PC-3 (cell line): ENCODE data around the gene GP1BA.

Experiments used
- CTCF ChIP-seq: fragments of 300-600 bp; sonication (generic); conservative IDR thresholded peaks from 2 replicates; pipeline ENCODE4 v1.5.1; 2017; ENCODE audit warnings: antibody characterized with exemption, low read depth, mild to moderate bottlenecking, low read length
- EZH2phosphoT487 ChIP-seq: fragments of 300-600 bp; sonication (generic); IDR thresholded peaks from 2 replicates; pipeline ENCODE4 v1.6.1; 2018; ENCODE audit warnings: mild to moderate bottlenecking, antibody characterized with exemption, low read length, borderline replicate concordance

GRCh38 chr17:4942760-4943508 is 10.9 kb downstream of the GP1BA start:
- TF ChIP-seq CTCF (no peak), EZH2phosphoT487 (no peak)
